Panc1 (cell line): ENCODE data around the gene TMEM235. TPM values are rescaled to one million over a fixed set of nuclear protein-coding genes. Genes with fewer than 3 reads are reported as not detected.

Experiments used
- ATAC-seq: fragments of 200-7000 bp; cut with Tn5 transposase; 2 replicates; pipeline ENCODE4 v1.9.1; 2020; ENCODE audit warnings: mild to moderate bottlenecking, moderate library complexity
- BruUV-seq: library from RNA; stranded (reverse); fragments of 400-500 nt; replicated peaks from 2 replicates; lab custom pipeline; 2021; lab: Mats Ljungman, UMichigan
- CTCF ChIA-PET: fragments of 300-600 bp; sonication (Branson Sonifier 250); formaldehyde crosslinking; loops from one replicate; lab custom pipeline; 2022; ENCODE audit warnings: antibody characterized with exemption; lab: Charles Lee
- POLR2A ChIA-PET: fragments of 300-600 bp; sonication (Branson Sonifier 250); formaldehyde crosslinking; loops from one replicate; lab custom pipeline; 2022; ENCODE audit warnings: antibody characterized with exemption; lab: Charles Lee
- DNase-seq: peaks from one replicate; pipeline ENCODE4 v3.0.0-alpha.2; 2010; ENCODE audit warnings: low read depth, low spot score
- H3K27ac ChIP-seq: 2 replicates; pipeline ENCODE4 v1.5.1; 2011; ENCODE audit warnings: mild to moderate bottlenecking, low read length, inconsistent platforms
- H3K27me3 ChIP-seq: fragments of 200-500 bp; sonication (Bioruptor generic); 2 replicates; pipeline ENCODE4 v1.6.0; 2014; ENCODE audit warnings: low read length, inconsistent platforms; ENCODE audit not compliant: control insufficient read depth, insufficient read depth
- H3K36me3 ChIP-seq: fragments of 200-500 bp; sonication (Bioruptor generic); 2 replicates; pipeline ENCODE4 v1.5.1; 2014; ENCODE audit warnings: inconsistent platforms, mild to moderate bottlenecking, low read length, moderate library complexity; ENCODE audit not compliant: control insufficient read depth, insufficient read depth
- H3K4me1 ChIP-seq: 2 replicates; pipeline ENCODE4 v1.5.1; 2011; ENCODE audit warnings: inconsistent platforms, mild to moderate bottlenecking, low read length, moderate library complexity; ENCODE audit not compliant: control insufficient read depth, insufficient read depth
- H3K4me3 ChIP-seq, 2 experiments: 2 replicates each; pipeline ENCODE4 v1.5.1; 2011 to 2012; ENCODE audit warnings: low read depth in 2 of 2, low read length in 2 of 2, mild to moderate bottlenecking in 2 of 2, inconsistent platforms in 1 of 2, moderate library complexity in 1 of 2
- H3K9me3 ChIP-seq: fragments of 200-500 bp; sonication (Bioruptor generic); 2 replicates; pipeline ENCODE4 v1.5.1; 2014; ENCODE audit warnings: low read depth, mild to moderate bottlenecking, inconsistent platforms, low read length, moderate library complexity; ENCODE audit not compliant: control insufficient read depth, insufficient read depth
- POLR2AphosphoS5 ChIP-seq: IDR thresholded peaks from 2 replicates; pipeline ENCODE4 v1.6.1; 2012; ENCODE audit warnings: mild to moderate bottlenecking, low read depth, low read length, moderate library complexity
- REST ChIP-seq, 2 experiments: IDR thresholded peaks; 2 replicates each; pipeline ENCODE4 v1.6.1; 2011 to 2012; ENCODE audit warnings: low read depth in 2 of 2, control low read depth in 1 of 2, low read length in 1 of 2, mild to moderate bottlenecking in 1 of 2, moderate library complexity in 1 of 2; ENCODE audit not compliant: insufficient read depth in 1 of 2
- SIN3A ChIP-seq: IDR thresholded peaks from 2 replicates; pipeline ENCODE4 v1.6.1; 2012; ENCODE audit warnings: low read depth, mild to moderate bottlenecking, low read length, moderate library complexity, borderline replicate concordance; ENCODE audit not compliant: insufficient read depth
- TCF7L2 ChIP-seq: IDR thresholded peaks from 2 replicates; pipeline ENCODE4 v1.6.1; 2011; ENCODE audit warnings: mild to moderate bottlenecking, low read depth, low read length, inconsistent platforms
- in situ Hi-C: cut with HindIII; loops from 2 replicates; pipeline ENCODE4 v1.10.0; 2016; ENCODE audit warnings: low sequenced_read_pairs, low pct_unique_long_range_greater_than_20kb
- intact Hi-C: fragments of 100-400 bp; cut with micrococcal nuclease; formaldehyde crosslinking; loops from one replicate; pipeline ENCODE4 v1.10.0; 2022; ENCODE audit not compliant: unreplicated experiment
- total RNA-seq: library from RNA; stranded (reverse); gene quantifications from one replicate; pipeline ENCODE4 v1.2.1, GENCODE V29; 2021; ENCODE audit not compliant: unreplicated experiment
- TF ChIP-seq, protein P1 (sequence below): fragments of 450-650 bp; IDR thresholded peaks from 2 replicates; pipeline ENCODE4 v1.5.1; 2017; ENCODE audit warnings: mild to moderate bottlenecking

The TMEM235 gene
- total RNA-seq, 1 experiment from 2014 or later = not detected

GRCh38 chr17:78253946-78254672 lies 22.7 kb downstream of the TMEM235 start:
- ATAC-seq = peak; percentile 82
- no peak for DNase-seq
- ChIA-PET POLR2A (interaction anchor here (0.5 to 0.6 kb wide), 3 partner anchors 27 to 831 kb away, joined by 3 to 6 read pairs (median 3); no protein-coding TSS in a partner anchor), CTCF (interaction anchor here (0.7 to 0.8 kb wide), 2 partner anchors 26 to 80 kb away, joined by 4 read pairs; no protein-coding TSS in a partner anchor)
- Histone ChIP-seq H3K4me1 (peaks cover 37% of the 10 kb centered on the region), H3K27me3 (no peaks in the 10 kb centered on the region), H3K27ac (peak overlapping the region; percentile 82), H3K9me3 (no peaks in the 10 kb centered on the region), H3K4me3 (peak overlapping the region; percentile 81 to 88), H3K36me3 (no peaks in the 10 kb centered on the region)
- intact Hi-C loops (loop anchor here (5.0 kb wide), 1 partner anchor 168 kb away; no protein-coding TSS in a partner anchor), in situ Hi-C loops (no loop called here)
- TF ChIP-seq REST (IDR thresholded peaks at IDR 0.05; ENCODE audit: insufficient read depth in 1 of 2, low read depth in 2 of 2, low read length in 1 of 2) (no peak; a peak in 1 of 4 replicates), TCF7L2 (no peak), SIN3A (0 out of 2 replicates have a peak, but pooled peaks have one; percentile 43), POLR2AphosphoS5 (peak; percentile 39; the same call in 1 of the 2 replicates)
- TF ChIP-seq, protein P1, sequence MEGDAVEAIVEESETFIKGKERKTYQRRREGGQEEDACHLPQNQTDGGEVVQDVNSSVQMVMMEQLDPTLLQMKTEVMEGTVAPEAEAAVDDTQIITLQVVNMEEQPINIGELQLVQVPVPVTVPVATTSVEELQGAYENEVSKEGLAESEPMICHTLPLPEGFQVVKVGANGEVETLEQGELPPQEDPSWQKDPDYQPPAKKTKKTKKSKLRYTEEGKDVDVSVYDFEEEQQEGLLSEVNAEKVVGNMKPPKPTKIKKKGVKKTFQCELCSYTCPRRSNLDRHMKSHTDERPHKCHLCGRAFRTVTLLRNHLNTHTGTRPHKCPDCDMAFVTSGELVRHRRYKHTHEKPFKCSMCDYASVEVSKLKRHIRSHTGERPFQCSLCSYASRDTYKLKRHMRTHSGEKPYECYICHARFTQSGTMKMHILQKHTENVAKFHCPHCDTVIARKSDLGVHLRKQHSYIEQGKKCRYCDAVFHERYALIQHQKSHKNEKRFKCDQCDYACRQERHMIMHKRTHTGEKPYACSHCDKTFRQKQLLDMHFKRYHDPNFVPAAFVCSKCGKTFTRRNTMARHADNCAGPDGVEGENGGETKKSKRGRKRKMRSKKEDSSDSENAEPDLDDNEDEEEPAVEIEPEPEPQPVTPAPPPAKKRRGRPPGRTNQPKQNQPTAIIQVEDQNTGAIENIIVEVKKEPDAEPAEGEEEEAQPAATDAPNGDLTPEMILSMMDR = no peak
- no TSS peak for BruUV-seq

GRCh38 chr17:78255029-78255656 lies 23.7 kb downstream of the TMEM235 start:
- DNase-seq (no peak), ATAC-seq (no peak)
- POLR2A ChIA-PET = interaction anchor here (0.5 kb wide), 2 partner anchors 26 to 343 kb away, joined by 3 to 6 read pairs; no protein-coding TSS in a partner anchor
- no peaks in the 10 kb centered on the region for H3K9me3 ChIP-seq
- peaks cover 39% of the 10 kb centered on the region for H3K4me1 ChIP-seq
- H3K4me3 ChIP-seq = no peak overlapping the region
- no TSS peak for BruUV-seq
- no peaks in the 10 kb centered on the region for H3K36me3 ChIP-seq
- TF ChIP-seq REST (IDR thresholded peaks at IDR 0.05; ENCODE audit: insufficient read depth in 1 of 2, low read depth in 2 of 2, low read length in 1 of 2) (no peak), SIN3A (no peak), TCF7L2 (no peak), POLR2AphosphoS5 (no peak)
- TF ChIP-seq, protein P1 = no peak
- no peaks in the 10 kb centered on the region for H3K27me3 ChIP-seq
- no peak overlapping the region for H3K27ac ChIP-seq
- in situ Hi-C loops = no loop called here
- CTCF ChIA-PET = interaction anchor here (0.6 to 0.8 kb wide), 2 partner anchors 63 to 79 kb away, joined by 4 read pairs; no protein-coding TSS in a partner anchor
- intact Hi-C loops = no loop called here
